Liver (tissue), 3 donors: ENCODE measurements around the gene CPNE4.

Experiments used
- ATF3 ChIP-seq: IDR thresholded peaks from 2 replicates; pipeline ENCODE4 v1.6.1; 2016; ENCODE audit warnings: antibody characterized with exemption
- CTCF ChIP-seq: fragments of 150-350 bp; IDR thresholded peaks from 2 replicates; pipeline ENCODE4 v1.5.1; 2017; ENCODE audit warnings: improper control_type of control experiment, low read depth, low read length; ENCODE audit not compliant: missing input control
- EGR1 ChIP-seq, 2 donors: IDR thresholded peaks; 2 replicates each; pipeline ENCODE4 v1.6.1; 2016 to 2018; ENCODE audit warnings: antibody characterized with exemption in 2 of 2, low read depth in 2 of 2
- GABPA ChIP-seq, 2 donors: IDR thresholded peaks in 1 of 2; conservative IDR thresholded peaks in 1 of 2; 2 replicates each; pipeline ENCODE4 v1.6.1; 2016; ENCODE audit warnings: antibody characterized with exemption in 2 of 2, mild to moderate bottlenecking in 1 of 2, moderate library complexity in 1 of 2
- HNF4G ChIP-seq: IDR thresholded peaks from 2 replicates; pipeline ENCODE4 v1.6.1; 2016; ENCODE audit warnings: antibody characterized with exemption
- JUND ChIP-seq, 2 donors: IDR thresholded peaks; 2 replicates each; pipeline ENCODE4 v1.6.1; 2016; ENCODE audit warnings: antibody characterized with exemption in 2 of 2
- MAX ChIP-seq: IDR thresholded peaks from 2 replicates; pipeline ENCODE4 v1.6.1; 2016; ENCODE audit warnings: antibody characterized with exemption
- RAD21 ChIP-seq, 2 donors: IDR thresholded peaks; 2 replicates each; pipeline ENCODE4 v1.6.1; 2016; ENCODE audit warnings: antibody characterized with exemption in 2 of 2, mild to moderate bottlenecking in 2 of 2
- REST ChIP-seq: IDR thresholded peaks from 2 replicates; pipeline ENCODE4 v1.6.1; 2016; ENCODE audit warnings: antibody characterized with exemption, mild to moderate bottlenecking
- RXRA ChIP-seq, 2 donors: IDR thresholded peaks; 2 replicates each; pipeline ENCODE4 v1.6.1; 2017 to 2018; ENCODE audit warnings: antibody characterized with exemption in 2 of 2, mild to moderate bottlenecking in 1 of 2
- SP1 ChIP-seq: IDR thresholded peaks from 2 replicates; pipeline ENCODE4 v1.6.1; 2018; ENCODE audit warnings: antibody characterized with exemption, mild to moderate bottlenecking
- TAF1 ChIP-seq: conservative IDR thresholded peaks from 2 replicates; pipeline ENCODE4 v1.6.1; 2016; ENCODE audit warnings: antibody characterized with exemption, mild to moderate bottlenecking
- YY1 ChIP-seq: IDR thresholded peaks from 2 replicates; pipeline ENCODE4 v1.6.1; 2016; ENCODE audit warnings: antibody characterized with exemption, mild to moderate bottlenecking
- ZBTB33 ChIP-seq: IDR thresholded peaks from 2 replicates; pipeline ENCODE4 v1.6.1; 2016; ENCODE audit warnings: antibody characterized with exemption
- donor health status: healthy.
- donor health status: healthy.

- TF ChIP-seq CTCF (no peak), MAX (no peak), ZBTB33 (no peak), RAD21 (IDR thresholded peaks at IDR 0.05) (no peak), HNF4G (no peak), YY1 (no peak), JUND (IDR thresholded peaks at IDR 0.05) (no peak), SP1 (no peak), REST (no peak), ATF3 (no peak), TAF1 (no peak), EGR1 (IDR thresholded peaks at IDR 0.05; ENCODE audit: low read depth in 2 of 2) (no peak), RXRA (IDR thresholded peaks at IDR 0.05) (no peak), GABPA (IDR thresholded peaks at IDR 0.05 in 1 of 2, conservative IDR thresholded peaks at IDR 0.05 in 1 of 2) (no peak)
Observed at GRCh38 chr3:131786386-131786785, 248.4 kb downstream of the CPNE4 start.
